NCI-H446 treated with DMSO at 0.1 percent for 48 hours (cell line): Measurements from ENCODE around the gene RNU6-7.

Experiments used
- DNase-seq: peaks from one replicate; lab custom pipeline; 2025; lab: John Stamatoyannopoulos, UW

RNU6-7 gene

DNA sequence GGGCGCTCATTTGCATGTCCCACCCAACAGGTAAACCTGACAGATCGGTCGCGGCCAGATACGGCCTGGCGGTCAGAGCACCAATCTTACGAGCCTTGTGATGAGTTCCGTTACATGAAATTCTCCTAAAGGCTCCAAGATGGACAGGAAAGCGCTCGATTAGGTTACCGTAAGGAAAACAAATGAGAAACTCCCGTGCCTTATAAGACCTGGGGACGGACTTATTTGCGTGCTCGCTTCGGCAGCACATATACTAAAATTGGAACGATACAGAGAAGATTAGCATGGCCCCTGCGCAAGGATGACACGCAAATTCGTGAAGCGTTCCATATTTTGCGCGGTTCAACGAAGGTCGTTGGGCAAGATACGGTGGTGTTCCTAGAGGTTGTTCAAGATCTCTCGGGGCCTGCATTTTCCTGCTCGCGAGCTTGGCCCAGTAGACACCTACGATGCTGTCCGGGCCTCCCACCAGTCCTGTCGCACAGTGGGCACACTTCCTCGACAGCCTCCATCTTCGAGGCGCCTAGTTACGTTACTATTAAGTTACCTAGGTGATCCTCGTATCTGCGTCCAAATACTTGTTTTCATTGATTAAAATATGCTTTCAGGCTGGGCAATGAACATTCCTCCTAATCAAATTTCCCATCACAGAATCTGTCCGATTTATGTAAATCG, at the start of gene RNU6-7:
Gene RNU6-7, plus strand, starts transcription at position 230 of the 675 bp plus-strand sequence.
- peak; percentile 61 for DNase-seq

DNA sequence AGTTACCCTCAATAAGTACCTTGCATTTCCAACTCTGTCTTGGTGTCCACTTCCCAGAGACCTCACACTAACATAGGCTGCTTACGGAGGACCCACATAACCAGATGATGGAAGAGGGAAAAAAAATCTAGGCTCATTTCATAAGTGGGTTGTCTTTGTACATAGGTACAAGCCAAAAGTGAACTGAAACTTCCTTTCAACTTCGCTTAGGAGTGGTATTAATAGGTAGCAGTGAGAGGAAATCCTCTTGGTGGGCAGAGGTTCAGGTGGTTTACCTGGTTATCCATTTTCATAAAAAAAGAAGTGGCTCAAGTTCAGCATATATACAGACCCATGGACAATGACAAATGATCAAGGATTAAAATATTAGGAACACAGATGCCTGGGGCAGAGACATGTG, 35.8 kb upstream of the RNU6-7 start:
- no peak for DNase-seq

DNA sequence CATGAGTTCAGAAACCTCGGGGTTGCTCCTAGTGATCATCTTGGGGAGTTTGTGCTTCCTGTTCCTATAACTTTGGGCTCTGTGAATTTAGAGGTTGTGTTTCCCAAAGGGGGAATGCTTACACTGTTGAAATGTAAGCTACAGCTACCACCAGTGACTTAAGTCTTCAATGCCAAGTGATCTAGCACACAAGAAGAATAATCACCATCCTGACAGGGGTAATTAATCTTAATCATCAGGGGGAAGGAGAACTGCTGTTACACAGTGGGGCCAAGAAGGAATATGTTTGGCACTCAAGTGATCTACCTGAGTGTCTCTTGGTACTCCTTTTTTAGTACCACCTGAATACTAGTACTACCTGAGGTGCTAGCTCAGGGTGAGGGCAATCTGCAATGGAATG, 34.9 kb upstream of the RNU6-7 start:
- DNase-seq: no peak

DNA sequence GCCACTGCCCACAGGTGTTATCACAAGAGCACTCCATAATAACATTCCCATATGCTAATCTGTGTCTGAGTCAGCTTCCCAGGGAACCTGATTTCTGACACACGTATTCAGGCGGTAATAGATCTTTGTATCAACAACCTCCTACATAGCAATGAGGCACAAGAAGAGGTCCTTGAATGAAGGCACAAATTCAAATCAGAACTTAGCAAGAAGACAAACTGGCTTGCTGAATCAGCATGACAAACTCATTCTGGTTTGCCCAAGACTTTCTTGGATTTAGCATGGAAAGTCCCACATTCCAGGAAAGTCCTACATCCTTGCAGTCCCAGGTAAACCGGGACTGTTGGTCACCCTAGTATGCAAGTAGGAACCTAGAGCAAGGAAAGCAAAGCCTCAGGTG, 33.9 kb upstream of the RNU6-7 start:
- no peak for DNase-seq

DNA sequence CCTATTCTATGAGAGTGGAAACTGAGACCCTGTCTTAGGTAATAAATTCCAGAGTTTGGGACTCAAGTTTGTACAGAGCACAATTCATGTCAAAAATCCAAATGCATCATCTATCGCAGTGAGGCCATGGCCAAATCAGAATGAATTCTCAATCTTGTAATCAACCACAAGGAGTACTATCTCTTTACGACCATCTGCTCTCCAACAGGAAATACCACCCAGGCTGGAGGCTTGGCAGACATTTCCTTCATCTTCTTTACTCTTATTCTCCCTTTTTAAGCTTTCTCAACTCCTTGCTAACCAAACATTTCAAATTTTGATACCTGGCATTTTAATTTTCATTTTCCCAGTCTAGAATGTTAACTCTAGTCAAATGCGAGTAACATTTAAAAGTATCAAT, 32.7 kb upstream of the RNU6-7 start:
- no peak for DNase-seq

DNA sequence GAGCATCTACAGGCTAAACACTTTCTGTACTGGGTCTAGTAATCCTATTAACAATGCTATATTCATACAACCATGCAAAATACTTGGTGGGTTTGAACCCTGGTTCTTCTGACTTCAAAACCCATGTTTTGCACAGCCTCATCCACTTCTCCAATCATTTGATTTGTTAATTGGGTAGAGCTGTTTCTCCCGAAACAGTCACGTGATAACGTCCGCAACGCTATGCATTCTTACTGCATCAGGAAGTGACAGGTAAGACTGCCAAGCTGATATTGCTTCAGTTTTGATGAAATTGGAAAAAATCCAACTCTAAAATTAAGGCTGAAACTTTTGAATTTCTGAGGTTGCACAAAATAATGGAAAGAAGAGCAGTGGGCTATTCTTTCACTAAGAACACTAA, 30.4 kb upstream of the RNU6-7 start:
- no peak for DNase-seq

DNA sequence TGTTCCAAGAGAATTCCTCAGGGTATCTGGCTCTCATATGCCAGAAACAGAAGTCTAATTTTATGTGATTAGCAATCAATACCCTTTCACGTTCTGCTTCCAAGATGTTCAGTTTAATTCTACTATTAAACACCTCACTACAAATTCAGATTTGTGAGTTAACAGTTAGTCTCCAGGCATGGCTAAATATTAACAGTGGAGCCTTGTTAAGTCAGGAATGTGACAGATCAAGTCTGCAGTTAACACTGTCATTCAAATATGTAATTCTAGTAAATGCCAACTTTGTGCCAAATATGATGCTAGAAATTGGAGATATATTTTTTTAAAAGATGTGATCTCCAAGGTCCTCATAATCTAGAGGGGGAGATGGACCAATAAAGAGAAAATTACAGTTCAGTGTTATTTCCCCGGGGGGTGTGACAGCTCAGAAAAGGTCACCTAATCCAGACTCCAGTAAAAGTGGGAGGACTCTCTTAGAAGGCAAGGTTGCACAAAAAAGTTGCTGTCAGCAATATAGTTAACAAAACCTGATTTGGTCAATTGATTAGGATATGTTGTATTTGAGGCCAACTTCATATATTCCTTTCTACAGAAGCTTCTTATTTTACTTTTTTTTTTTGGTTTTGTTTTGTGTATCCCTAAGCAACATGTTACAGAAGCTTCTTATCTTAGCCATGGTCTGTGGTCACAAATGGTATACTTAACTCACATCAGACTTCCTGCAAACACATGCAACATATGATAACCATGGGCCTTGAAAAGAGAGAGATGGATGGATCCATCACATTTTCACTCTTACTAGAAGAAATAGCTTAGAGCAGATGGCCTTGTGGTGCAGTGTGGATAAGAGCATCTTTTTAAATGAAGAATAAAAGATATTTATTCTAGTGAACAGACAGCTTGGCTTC, 18.4 kb upstream of the RNU6-7 start:
- DNase-seq: no peak

DNA sequence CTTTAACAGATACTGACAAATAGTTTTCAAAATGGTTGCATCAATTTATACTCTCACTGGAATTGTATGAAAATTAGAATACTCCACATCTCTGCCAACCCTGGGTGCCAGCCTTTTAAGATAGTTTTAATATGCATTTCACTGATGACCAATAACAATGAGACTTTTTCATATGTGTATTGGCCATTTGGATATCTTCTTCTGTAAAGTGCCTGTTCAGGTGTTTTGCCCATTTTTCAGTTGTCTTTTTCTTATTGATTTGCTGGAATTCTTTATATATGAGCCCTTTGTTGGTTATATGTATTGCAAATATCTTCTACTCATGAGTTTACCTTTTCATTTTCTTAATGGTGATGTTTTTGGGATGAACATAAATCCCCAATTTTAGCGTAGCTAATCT, 16.7 kb upstream of the RNU6-7 start:
- no peak for DNase-seq

DNA sequence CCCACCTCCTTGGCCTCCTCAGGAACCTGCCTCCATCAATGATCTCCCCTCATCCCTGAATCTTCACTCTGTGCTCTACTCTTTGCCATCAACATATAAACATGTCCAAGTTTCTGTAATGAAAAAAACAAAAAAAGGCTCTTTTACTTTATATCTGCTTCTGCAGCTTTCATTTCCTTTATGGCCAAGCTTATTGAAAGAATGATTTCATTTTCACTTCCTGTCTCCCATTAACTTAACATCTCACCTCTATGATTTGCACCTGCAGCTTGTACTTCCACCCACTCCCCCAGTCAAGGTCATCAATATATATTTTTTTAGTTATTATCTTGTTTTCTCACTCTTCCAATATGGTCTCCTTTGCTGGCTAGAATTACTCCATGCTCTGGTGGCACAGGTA, 15.6 kb upstream of the RNU6-7 start:
- no peak for DNase-seq

DNA sequence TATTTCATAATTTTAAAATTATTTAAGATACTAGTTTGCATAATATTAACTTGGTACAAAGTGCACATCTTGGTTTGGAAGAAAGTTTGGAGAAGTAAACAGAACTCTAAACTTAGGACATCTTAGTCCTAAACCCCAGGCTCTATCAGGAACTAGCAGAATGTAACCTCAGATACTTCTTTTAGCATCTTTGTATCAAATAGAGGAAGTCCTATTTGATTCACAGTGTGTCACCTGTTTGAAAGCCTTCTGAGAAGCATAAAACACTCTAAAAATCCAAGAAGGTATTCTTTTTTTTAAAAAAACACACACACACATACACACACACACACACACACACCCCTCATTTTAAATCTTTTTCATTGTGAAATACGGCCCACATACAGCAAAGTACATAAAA, 12.0 kb upstream of the RNU6-7 start:
- DNase-seq: no peak

DNA sequence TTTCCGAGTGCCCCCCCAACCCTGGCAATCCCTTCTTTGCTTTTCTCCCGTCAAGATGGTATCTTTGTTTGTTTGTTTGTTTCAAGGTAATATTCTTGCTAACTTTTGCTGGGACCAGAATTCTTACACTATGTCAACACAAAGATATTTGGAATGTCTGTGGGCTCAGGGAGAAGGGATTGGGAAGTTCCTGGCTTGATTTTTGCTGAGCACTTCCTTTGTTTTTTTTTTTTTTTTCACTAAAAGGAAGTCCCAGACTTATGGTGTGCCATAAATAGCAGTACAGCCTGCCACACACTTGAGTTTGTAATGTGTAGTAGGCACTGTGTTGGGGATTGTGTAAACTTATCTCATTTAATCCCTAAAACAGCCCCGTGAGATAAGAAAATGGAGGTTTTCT, 11.2 kb upstream of the RNU6-7 start:
- no peak for DNase-seq

DNA sequence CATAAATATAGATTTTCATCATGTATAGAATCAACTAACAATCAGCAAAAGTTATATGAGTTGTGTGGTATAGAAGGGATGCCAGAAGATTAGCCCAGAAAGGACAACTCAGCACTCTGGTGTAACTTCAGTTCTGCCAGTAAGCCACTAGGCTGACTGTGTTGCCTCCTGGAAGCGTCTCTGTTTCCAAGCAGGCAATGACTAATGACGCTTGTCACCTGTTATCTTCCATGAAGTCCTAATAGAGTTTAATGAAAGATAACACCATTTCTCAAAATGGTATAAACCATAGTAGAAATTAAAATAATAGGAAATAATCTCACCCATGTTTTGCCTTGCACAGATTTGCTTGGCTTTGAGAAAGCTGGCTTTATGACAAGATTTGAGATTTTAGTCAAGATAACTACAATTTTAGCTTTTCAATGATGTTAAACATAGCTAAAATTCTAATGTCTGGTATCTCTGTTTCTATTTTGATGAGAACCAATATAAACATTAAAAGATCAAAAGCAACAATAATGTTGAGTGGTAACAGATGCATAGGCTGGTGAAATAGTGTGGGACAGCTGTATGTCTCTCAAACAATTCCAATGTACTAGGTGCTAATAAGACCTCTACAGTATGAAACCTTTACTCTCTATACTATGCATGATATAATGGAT, 9.0 kb upstream of the RNU6-7 start:
- no peak for DNase-seq

DNA sequence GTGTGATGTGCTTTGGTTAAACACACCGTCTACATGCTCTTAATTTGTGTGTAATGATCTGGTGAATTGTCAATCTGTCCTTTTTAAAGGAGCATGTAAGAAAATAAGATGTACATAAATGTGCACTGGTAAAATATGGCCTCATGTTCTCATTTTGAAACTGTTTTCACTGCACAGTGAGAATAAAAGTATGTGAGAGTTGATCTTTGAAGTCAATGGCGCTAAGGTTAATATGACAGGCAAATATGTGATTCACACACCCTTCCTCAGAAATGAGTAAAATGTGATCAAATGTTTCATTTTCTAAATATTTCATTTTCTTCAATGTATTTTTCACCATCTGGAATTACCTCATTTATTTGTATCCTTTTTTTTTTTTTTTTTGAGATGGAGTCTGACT, 8.3 kb upstream of the RNU6-7 start:
- no peak for DNase-seq

DNA sequence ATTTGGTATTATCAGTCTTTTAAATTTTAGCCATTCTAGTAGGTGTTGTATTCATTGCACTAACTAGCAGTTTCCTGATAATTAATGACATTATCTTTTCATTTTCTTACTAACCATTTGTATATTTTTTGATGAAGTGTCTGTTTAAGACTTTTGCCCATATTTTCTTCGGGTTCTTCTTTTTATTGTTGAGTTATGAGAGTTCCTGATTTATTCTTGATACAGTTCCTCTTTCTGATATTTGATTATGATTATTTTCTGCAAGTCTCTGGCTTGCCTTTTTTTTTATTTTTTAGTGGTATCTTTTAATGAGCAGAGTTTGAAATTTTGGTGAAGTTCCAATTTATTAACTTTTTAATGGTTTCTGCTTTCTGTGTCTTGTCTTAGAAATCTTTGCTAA, 6.2 kb upstream of the RNU6-7 start:
- DNase-seq: no peak

DNA sequence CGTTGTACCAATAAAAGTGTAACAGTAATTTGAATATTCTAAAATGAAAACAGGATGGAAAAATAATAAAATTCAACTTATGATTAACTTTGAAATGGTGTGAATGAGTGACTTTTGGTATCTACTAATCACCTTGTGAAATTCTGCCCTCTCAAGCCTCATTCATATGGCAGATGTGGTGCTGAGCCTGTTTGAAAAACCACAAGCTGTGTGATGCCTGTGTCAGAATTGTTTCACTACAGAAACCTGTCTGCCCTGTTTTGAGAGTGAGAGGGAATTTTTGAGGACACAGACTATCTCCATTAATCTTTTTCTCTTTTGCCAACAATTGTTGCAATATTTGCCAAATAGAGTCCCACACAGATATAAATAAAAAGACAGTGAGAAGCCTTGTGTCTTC, 3.9 kb upstream of the RNU6-7 start:
- no peak for DNase-seq

DNA sequence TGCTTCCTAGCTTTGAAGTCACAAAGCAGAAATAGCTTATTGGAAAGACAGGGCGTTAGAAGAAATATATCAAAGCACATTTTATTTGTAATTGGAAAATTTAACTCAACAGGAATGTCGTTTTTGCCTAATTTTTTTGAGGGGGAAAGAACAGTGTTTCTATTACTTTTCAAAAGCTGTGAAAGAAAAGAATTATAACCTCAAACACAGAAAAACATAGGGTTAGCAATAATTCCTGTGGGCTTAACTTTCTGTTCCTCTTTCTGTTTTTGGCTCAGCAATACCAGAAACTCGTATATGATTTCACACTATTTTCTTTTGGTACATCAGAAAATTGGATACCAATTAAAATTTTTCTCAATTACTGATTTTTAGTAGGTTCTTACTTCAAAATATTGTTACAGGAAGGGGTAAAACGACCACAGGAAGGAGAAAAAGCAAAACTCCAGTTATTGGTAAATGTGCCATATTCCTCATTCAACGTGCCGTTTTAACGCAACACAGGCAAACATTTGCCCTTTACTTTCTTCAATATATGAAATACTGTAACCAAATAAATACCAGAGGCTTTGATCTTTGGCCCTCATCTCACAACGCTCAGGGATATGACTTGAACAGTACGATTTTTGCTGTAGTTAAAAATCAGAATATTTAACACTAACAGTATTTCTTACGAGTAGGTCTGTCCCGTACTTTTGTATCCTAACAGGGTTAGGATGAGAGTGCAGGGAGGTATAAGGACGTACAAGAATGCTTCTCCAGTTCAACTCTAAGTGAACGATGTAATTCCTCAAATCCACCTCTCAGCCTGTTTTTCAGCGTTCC, 1.3 kb upstream of the RNU6-7 start:
- no peak for DNase-seq

DNA sequence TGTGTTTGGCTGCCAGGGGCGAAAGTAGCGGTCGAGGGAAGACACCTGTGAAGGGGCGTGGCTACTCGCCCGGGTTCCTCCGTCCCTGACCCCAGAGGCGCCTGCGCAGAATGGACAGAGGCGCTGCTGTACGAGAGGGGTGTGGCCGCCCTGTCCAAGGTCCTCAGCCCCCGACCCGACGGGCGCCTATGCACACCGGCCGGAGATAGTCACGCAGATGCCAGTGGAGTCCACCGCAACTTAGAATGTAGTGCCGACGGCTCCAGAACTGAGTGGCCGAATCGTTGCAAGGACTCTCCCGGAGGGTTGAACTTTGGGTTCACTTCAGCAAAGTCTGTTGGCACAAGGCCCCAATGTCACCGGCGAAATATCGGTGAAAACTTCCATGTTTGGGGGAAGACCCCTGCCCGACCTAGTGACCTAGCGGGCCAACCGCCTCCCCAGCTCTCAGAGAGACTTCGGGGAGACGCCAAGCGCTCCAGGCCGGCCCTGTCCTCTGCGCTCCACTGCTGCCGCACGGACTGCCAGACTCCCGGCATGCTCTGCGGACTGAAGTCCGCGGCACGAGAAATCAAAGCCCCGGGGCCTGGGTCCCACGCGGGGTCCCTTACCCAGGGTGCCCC, 541 bp upstream of the RNU6-7 start:
- peak; percentile 66 for DNase-seq

DNA sequence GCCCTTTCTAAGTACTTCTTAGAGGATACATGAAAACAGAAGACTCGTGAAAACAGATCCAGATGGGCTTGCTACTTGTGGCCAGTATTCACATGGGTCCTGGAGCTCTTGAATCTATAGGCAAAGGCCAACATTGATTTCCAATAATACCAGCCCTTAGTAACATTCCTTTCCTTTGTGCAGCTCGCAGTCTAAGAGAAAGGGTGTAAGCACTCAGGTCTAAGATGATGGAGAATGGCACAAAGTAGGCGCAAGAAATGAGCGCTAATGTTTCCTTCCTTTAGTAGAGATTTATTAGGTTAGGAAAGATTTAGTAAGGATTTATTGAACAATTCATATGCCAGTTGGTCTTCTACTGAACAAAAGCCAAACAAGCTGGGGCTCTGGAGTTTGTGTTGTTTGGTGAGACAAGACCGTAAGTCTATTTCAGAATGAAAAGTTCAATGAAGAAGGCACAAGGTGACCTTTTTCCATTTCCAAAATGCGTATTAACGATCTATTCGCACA, 699 bp downstream of the RNU6-7 start:
- peak; percentile 57 for DNase-seq

DNA sequence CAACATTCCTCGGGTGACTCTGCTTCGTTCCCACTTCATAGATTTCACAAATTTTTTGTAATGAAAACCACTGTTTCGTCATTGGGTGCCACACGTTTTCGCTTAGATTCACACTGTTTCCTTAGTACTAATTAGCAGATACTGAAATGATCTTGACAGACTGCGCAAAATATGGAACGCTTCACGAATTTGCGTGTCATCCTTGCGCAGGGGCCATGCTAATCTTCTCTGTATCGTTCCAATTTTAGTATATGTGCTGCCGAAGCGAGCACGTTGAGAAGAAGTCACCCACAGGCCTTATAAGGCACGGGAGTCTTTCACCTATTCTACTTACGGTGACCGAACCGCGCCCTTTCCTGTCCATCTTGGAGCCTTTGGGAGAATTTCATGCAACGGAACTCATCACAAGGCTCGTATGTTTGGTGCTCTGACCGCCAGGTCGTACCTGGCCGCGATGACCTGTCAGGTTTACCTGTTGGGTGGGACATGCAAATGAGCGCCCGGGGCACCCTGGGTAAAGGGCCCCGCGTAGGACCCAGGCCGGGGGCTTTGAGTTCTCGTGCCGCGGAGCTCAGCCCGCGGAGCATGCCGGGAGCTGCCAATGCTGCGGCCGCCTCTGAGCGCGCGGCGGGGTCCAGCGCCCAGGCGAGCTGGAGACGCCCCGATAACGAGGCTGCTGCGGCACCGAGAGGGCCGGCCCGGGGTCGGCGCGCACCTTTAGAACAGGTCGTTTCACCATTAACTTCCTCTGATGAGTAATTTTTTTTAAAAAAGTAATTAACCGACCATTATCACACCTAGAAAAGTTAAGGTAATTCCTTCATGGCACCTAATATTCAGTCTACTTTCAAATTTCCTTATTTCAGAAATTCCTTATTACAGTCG, 1.4 kb downstream of the RNU6-7 start, which contains the start of gene RNU6-8:
Gene RNU6-8, minus strand, starts transcription at position 272 of the 885 bp plus-strand sequence.
- peak; percentile 85 for DNase-seq

DNA sequence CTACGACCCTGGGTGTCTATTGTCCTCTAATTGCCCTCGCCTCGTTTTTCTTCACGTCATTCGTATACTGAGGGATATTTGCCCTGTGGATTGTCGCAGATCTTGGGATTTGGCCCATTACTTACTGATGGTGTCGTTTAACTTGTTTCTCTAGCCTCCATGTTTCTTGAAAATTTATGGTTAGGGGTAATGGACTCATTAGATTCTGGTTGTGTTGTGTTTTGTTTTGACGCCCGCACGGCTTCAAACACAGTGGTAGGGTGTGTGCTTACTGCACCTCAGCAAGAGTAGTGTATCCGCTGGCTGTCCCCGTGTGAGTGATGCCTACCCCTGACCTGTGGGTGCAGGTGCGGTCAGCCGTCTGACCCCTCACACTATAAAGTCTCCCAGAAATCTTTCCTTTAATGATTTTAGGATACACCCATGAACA, 2.1 kb downstream of the RNU6-7 start:
- no peak for DNase-seq
